Hypothalamus (tissue), 51 donors: Measurements from ENCODE around the gene ZNF330.

Source experiments
- DNase-seq, 51 donors: peaks; one replicate each; lab custom pipeline; 2025; lab: John Stamatoyannopoulos, UW

The ZNF330 gene

DNA sequence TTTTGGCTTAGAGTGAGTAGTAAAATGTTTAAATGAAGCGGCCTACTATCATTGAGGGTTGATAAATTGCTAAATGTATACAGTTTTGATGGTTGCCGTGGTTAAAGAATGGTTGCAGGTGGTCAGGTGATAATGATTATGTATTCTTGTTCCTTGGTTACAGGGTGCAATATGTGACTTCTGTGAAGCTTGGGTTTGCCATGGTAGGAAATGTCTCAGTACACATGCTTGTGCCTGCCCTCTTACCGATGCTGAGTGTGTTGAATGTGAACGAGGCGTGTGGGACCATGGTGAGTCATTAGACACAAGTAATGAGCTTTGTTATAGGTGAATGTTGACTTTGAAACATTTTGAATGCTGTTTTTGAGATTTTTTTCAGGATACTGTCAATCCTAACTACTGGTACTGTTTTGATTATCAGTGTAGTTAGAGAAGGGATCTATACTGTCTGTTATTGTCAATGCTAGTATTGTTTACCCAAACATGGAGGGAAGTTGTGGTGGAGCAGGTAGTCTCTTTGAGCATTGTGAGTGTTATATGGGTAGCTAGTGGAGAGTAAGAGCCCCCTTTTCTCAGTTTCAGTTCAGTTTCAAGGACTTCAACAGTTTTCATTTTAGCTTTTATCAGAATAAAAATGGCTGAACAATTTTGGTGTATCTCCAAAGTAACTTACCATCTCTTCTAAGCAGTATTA lies 8.9 kb downstream of the ZNF330 start:
- no peak for DNase-seq

DNA sequence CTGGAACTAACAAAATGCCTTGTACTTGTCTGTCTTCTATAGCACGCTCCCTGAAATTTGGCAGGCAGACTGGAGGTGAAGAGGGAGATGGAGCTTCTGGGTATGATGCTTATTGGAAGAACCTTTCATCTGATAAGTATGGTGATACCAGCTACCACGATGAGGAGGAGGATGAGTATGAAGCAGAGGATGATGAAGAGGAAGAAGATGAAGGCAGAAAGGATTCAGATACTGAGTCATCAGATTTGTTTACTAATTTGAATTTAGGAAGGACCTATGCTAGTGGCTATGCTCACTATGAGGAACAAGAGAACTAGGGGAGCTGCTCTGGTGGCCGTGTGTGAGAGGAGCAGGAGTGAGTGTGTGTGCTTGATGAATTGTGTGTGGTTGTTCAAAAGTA lies 13.0 kb downstream of the ZNF330 start:
- no peak for DNase-seq

DNA sequence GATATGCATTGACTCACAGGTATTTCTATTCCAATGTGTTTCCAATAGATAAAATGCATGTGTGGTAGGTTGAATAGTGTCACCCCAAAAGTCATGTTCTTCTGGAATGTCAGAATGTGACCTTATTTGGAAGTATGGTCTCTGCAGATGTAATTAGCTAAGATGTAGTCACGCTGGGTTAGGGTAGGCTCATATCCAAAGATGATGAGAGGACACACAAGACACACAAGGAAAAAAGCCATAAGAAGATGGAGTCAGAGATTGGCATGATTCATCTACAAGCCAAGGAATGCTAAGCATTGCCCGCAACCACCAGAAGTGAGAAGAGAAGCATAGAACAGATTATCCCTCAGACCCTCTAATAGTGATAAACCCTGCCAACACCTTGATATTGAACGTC lies 17.5 kb downstream of the ZNF330 start:
- DNase-seq = no peak

DNA sequence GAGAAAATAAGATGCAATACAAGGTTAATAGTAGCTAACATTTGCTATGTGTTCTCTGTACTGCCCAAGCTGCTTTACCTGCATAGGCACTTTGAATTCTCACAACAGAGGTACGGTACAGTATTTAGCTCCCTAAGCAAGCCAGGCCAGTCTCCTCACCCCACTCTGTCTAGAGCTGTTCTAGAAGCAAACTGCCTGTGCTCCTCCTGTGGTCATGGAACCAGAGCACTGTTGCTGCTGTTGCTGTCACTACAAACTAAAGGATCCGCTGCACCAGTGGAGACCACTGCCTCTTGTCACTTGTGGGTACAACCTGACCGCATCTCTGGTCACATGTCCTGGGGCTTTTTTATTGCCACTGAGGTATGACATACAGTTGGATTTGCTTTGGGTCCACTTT lies 19.6 kb downstream of the ZNF330 start:
- DNase-seq = no peak

DNA sequence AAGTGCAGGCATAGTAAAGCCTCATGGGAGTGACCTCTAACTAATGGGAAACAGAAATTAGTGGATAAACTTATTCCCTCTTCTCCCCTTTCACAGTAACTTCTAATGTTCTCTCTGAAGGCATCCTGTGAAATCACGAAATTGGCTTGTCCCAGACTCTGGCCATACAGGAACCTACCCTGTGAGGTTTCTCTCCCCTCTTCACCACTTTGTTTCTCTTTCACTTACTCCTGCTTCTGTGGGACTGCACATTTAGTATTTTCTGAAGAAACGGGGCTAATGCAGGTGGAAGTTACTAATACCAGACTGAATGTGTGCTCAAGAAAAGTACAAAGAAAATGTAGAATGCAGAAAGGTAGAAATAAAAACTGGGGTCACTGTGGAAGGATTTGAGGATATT lies 20.0 kb downstream of the ZNF330 start:
- DNase-seq = no peak

DNA sequence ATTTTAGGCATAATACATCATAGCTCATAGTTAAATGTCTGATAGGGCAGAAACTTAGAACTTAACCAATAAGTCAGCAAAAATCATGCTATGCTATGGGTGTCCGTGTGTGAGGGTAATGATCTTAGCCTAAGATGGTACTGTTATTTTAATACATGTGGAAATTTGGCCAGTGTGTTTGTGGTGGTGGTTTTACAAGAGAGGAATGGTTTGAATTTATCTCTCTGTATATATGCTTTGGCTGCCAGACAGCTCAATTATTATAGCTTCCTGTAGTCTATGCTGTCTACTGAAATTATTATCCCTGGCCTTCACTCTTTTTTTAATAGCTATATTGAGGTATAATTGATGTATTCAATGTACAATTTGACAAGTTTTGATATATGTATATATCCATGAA lies 21.3 kb downstream of the ZNF330 start:
- no peak for DNase-seq

DNA sequence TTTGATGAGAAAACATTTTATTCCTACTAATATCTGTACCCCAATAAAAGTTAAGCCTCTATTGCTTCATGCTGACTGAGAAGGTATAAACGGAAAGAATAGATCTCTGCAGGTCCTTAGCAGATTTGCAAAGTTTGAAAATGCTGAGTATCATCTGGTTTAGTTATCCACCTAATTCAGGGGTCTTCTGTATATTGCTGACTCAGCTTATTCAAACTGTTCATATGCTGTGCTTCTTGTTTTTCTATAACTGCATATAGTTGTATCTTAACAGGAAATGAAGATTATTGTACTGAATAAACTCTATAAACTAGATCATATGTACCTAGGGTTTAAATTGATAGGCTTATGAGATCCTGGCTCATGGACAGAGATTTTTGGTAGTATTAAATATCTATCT lies 23.7 kb downstream of the ZNF330 start:
- DNase-seq = no peak

DNA sequence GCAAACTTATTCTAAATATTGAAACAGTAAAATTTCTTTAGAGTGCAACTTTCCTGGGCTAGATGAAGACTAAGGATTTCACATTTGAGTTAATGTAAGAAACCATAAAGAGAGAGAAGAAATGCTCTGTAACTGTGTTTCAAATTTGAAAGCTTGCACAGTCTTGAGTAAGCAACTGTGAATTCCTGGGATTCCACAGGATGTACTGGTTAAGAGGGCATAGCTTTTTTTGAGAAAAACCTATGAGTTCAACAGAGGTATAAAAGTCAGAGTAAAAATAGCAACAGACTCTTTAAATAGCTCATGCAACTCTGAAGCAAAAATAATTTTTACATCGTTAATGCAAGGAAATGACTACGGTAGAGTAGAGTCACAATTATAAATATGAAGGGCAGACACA lies 25.5 kb downstream of the ZNF330 start:
- no peak for DNase-seq

DNA sequence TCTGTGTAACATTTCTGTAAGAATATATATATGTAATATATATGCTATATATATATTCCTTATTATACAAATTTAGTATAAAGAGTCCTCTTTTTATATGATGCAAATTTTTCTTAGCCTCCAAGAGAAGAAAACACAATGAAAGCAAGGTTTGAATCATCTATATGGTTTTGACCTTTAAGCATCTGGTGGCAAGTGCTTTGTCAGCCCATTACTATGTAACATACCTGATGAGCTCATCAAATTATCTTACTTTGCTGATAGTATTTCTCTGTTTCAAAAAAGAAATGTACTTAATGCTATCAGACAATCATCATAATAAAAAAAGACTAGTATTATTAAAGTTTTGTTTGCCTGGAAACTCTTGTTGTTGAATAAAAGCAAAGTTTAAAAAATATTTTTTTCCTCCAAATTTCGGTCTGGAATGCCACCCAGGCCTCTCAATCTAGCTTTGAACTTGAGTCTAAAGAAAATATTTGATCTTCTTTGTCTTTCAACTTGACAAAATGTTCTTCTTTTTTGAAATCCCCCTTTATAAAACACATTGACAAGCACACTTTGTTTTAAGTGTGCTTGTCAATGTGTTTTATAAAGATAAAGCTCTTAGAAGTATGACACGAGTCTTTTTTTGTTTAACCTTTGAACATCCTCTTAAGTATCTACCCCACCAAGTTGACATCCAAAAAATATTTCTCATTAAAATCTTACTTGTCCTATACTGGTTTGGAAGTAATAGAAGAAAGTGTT lies 26.2 kb downstream of the ZNF330 start:
- DNase-seq = no peak

DNA sequence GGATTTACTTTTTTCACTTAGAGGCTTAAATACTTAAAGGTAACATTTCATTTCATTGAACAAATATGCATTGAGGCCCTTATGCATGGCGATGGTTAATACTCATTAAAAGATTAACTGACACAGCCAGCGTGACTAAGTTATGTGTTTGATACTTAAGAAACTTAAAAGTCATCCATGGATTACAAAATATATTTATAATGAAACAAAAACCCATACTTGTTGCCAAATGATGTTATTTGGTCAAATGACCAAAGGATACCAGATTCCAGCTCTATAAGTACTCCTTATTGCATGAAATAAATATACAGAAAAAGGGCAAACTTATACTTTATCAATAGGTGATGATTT lies 26.7 kb downstream of the ZNF330 start:
- no peak for DNase-seq

DNA sequence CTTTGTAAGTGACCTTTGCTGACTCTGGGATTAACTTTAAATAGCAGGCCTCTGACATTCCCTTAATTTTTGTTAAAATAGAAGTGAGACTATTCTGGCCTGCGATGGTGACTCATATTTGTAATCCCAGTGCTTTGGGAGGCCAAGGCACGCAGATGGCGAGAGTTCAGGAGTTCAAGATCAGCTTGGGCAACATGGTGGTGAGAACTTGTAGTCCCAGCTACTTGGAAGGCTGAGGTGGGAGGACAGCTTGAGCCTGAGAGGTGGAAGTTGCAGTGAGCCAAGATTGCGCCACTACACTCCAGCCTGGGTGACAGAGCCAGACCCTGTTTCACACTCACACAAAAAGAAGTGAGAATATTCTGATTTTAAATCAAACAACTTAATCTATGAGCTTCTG lies 27.3 kb downstream of the ZNF330 start:
- DNase-seq = no peak

DNA sequence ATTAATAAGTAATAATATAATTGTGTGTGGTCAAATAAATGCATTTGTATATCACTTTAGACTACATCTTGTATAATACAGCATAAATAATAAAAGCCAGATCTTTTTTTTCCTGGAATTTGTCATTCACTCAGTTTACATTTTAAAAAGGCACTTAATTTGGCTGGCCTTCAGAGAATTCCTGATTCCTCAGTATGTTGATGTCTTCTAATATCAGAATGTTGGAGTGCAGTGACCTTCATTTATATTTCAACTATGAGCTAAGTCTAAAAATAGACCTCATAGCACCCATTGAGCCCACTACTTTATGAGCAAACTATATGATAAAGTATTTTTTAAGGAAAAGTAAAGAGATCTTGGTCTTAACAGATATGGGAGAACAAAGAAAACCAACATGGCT lies 27.8 kb downstream of the ZNF330 start:
- DNase-seq = no peak

DNA sequence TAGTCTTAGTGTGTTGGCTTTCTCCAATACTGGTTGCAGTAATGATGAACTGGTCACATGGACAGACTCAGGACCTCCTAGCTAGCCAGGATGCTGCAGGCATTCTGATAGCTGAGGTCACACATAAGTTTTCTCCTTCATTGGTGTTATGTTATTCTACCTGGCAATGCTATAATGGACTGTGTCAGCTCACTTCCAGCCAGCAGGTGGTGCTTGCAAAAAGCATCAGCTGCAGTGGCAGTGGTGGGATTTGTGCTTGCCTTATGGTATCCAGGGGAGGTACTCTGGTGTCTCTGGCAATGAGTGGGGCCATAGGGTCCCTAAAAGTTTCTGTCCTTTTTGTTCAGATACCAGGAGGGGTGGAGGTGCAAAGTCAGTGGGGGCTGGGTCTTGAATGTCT lies 33.6 kb downstream of the ZNF330 start:
- DNase-seq = no peak

DNA sequence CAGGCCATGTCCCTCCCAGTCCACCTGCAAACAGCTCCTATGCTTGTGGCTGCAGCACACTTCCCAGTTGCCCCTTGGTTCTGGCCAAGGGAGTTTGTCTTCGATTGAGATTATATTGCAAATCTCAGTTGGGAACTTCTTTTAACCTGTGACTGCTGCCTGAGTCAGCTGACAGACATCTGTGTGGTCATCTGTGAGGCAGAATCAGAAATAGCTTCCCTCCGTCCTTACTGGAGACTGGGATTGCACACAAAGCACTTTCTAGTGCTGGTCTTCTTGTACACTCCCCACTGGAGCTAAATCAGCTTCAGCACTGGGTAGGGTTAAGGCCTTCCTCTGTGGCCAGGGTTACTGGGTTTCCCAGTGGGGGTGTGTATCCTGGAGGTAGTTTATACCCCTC lies 34.3 kb downstream of the ZNF330 start:
- DNase-seq = no peak

DNA sequence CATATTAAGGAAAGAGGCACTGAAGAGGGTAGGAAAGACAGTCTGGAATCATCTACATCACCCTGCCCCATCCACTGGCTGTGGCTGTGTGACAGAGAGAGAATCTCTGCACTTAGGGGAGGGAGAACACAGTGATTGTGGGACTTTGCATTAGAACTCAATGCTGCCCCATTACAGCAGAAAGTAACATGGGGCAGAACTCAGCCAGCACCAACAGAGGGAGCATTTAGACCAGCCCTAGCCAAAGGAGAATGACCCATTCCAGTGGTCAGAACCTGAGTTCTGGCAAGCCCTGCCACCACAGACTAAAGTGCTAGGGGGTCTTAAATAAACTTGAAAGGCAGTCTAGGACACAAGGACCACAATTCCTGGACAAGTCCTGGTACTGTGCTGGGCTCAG lies 37.9 kb downstream of the ZNF330 start:
- DNase-seq = no peak

DNA sequence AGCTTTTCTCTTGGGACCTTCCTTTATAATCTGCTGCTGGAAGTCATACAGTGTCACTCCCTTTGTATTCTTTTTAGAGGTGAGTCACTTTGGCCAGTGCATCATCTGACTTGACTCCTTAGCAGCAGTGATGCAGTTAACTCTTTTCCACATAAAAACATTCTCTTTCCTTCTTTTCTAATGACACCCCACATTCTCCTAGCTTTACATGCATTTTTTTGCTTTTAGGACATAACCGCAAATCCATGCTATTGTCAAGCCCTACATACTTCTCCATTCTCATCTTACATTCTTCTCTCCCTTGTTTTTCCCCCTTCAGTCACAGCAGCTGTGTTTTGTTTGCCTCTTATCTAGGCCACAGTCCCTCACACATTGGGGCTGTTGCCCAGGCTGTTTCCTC lies 55.1 kb downstream of the ZNF330 start:
- no peak for DNase-seq

DNA sequence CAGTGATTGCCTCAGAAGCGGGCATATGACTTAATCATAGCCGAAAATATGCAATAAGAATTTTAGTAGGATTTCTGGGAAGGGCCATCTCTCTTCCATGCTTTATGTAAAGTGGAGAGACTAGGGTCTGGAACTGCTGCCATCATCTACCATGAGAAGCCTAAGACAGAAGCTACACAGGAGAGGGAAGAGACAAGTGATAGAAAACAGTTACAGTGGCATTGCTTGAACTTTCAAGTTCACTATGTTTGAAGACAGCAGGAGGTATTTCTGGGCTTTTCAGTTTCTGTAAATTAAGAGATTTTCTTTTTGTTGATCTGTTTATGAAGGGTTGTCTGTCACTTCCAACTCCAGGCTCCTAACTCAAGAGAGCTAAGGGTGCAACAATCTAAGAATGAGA lies 62.5 kb downstream of the ZNF330 start:
- DNase-seq = no peak

DNA sequence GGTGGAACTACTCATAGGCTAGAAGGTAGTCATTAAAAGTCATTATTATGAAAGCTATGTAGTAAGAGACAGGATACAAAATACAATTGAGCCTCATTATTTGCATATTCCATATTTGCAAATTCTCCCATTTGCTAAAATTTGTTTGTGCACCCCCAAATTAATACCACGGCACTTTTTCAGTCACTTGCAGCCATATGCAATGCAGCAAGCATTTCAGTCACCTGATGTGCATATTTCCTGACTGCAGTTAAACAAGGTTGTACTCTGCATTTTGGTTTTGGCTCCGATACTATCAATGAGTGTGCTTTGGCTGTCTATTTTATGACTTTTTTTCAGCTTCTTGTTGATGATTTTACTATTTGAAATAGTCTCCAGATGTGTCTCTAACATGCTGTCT lies 62.9 kb downstream of the ZNF330 start:
- DNase-seq = no peak
